Endothelial cell of umbilical vein (primary cell): ENCODE measurements around the gene CCL1.

ENCODE experiments used
- POLR2AphosphoS5 ChIP-seq: IDR thresholded peaks from 2 replicates; pipeline ENCODE4 v1.6.1; 2012; ENCODE audit warnings: low read depth, mild to moderate bottlenecking, control low read depth, low read length, moderate library complexity; ENCODE audit not compliant: insufficient read depth
- TF ChIP-seq, protein P1 (sequence below), 2 donors: IDR thresholded peaks; 1 replicate in 1 of 2; 2 replicates in 1 of 2; pipeline ENCODE4 v1.5.1; 2011; ENCODE audit warnings: low read length in 2 of 2, mild to moderate bottlenecking in 2 of 2, moderate library complexity in 2 of 2, control low read depth in 1 of 2, inconsistent platforms in 1 of 2, low read depth in 1 of 2; ENCODE audit not compliant: insufficient read depth in 1 of 2; ENCODE audit errors: extremely low read depth in 1 of 2

GRCh38 chr17:34352191-34352590 is 10.8 kb downstream of the CCL1 start:
- TF ChIP-seq, protein P1, sequence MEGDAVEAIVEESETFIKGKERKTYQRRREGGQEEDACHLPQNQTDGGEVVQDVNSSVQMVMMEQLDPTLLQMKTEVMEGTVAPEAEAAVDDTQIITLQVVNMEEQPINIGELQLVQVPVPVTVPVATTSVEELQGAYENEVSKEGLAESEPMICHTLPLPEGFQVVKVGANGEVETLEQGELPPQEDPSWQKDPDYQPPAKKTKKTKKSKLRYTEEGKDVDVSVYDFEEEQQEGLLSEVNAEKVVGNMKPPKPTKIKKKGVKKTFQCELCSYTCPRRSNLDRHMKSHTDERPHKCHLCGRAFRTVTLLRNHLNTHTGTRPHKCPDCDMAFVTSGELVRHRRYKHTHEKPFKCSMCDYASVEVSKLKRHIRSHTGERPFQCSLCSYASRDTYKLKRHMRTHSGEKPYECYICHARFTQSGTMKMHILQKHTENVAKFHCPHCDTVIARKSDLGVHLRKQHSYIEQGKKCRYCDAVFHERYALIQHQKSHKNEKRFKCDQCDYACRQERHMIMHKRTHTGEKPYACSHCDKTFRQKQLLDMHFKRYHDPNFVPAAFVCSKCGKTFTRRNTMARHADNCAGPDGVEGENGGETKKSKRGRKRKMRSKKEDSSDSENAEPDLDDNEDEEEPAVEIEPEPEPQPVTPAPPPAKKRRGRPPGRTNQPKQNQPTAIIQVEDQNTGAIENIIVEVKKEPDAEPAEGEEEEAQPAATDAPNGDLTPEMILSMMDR (IDR thresholded peaks at IDR 0.05; ENCODE audit: extremely low read depth in 1 of 2, insufficient read depth in 1 of 2, low read depth in 1 of 2, low read length in 2 of 2): no peak
- TF ChIP-seq POLR2AphosphoS5: no peak
